Spleen (tissue), 7 donors: ENCODE data around the gene BTAF1.

Source experiments
- POLR2A ChIP-seq, 3 donors: fragments of 450-650 bp; IDR thresholded peaks; one replicate each; pipeline ENCODE4 v1.5.1; 2017; ENCODE audit warnings: antibody characterized with exemption in 3 of 3, mild to moderate bottlenecking in 1 of 3
- TF ChIP-seq, protein P1 (sequence below), 11 experiments: fragments of 200-600 bp in 7 of 11; fragments of 450-650 bp in 4 of 11; sonication (generic) in 4 of 11; IDR thresholded peaks in 8 of 11; conservative IDR thresholded peaks in 3 of 11; 1 replicate in 7 of 11; 2 replicates in 4 of 11; pipeline versions ENCODE4 v1.4.0 to v1.8.0; 2016 to 2021; ENCODE audit warnings: antibody characterized with exemption in 11 of 11, inconsistent platforms in 4 of 11, mild to moderate bottlenecking in 1 of 11
- donor health status: DM: no; HTN: no; CAD: no; lungs with moderate emphysema.
- donor health status: DM: no; HTN: no; CAD: no.
- donor health status: DM: no; HTN: no; CAD: no.

DNA sequence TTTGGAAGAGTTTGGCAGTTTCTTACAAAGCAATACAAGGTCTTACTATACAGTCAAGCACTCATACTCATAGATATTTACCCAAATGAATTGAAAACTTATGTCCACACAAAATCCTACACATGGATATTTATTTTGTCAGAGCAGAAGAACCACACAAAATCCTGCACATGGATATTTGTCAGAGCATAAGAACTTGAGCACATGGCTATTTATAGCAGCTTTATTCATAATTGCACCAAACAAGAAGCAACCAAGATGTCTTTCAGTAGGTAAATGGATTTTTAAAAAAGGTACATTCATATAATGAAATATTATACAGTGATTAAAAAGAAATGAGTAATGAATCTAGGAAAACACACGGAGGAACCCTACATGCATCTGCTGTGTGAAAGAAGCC, 115.4 kb downstream of the BTAF1 start:
- TF ChIP-seq POLR2A (IDR thresholded peaks at IDR 0.05), result no peak
- TF ChIP-seq, protein P1, sequence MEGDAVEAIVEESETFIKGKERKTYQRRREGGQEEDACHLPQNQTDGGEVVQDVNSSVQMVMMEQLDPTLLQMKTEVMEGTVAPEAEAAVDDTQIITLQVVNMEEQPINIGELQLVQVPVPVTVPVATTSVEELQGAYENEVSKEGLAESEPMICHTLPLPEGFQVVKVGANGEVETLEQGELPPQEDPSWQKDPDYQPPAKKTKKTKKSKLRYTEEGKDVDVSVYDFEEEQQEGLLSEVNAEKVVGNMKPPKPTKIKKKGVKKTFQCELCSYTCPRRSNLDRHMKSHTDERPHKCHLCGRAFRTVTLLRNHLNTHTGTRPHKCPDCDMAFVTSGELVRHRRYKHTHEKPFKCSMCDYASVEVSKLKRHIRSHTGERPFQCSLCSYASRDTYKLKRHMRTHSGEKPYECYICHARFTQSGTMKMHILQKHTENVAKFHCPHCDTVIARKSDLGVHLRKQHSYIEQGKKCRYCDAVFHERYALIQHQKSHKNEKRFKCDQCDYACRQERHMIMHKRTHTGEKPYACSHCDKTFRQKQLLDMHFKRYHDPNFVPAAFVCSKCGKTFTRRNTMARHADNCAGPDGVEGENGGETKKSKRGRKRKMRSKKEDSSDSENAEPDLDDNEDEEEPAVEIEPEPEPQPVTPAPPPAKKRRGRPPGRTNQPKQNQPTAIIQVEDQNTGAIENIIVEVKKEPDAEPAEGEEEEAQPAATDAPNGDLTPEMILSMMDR (IDR thresholded peaks at IDR 0.05 in 8 of 11, conservative IDR thresholded peaks at IDR 0.05 in 3 of 11), result no peak
